Testis (tissue), 3 donors: ENCODE data around the gene ANKRD28. TPM values are rescaled to one million over a fixed set of nuclear protein-coding genes. Genes with fewer than 3 reads are reported as not detected.

Source experiments
- DNase-seq: peaks from one replicate; pipeline ENCODE4 v3.0.0-alpha.2; 2019
- H3K27ac ChIP-seq, 2 donors: fragments of 200-600 bp; sonication (generic); one replicate each; pipeline ENCODE4 v1.5.1; 2019
- H3K27me3 ChIP-seq: fragments of 200-600 bp; sonication (generic); one replicate; pipeline ENCODE4 v1.5.1; 2019
- H3K36me3 ChIP-seq: fragments of 200-600 bp; sonication (generic); one replicate; pipeline ENCODE4 v1.5.1; 2017; ENCODE audit warnings: low read depth; ENCODE audit errors: missing control alignments
- H3K4me1 ChIP-seq: fragments of 200-600 bp; sonication (generic); one replicate; pipeline ENCODE4 v1.5.1; 2019
- H3K4me3 ChIP-seq, 2 donors: fragments of 200-600 bp; sonication (generic); one replicate each; pipeline ENCODE4 v1.5.1; 2017 to 2019
- H3K9me3 ChIP-seq: fragments of 200-600 bp; sonication (generic); one replicate; pipeline ENCODE4 v1.5.1; 2017
- CTCF ChIP-seq, 3 experiments: fragments of 450-650 bp in 2 of 3; fragments of 200-600 bp in 1 of 3; sonication (generic) in 1 of 3; IDR thresholded peaks; one replicate each; pipeline ENCODE4 v1.5.1; 2016 to 2019; ENCODE audit warnings: antibody characterized with exemption in 3 of 3, mild to moderate bottlenecking in 2 of 3, moderate library complexity in 1 of 3
- POLR2A ChIP-seq: fragments of 450-650 bp; IDR thresholded peaks from one replicate; pipeline ENCODE4 v1.6.1; 2017; ENCODE audit warnings: antibody characterized with exemption, mild to moderate bottlenecking, moderate library complexity
- WGBS, 2 donors: methylation state at CpG; one replicate each; pipeline ENCODE4 v1.1.5; 2018; 5-methylcytosine and 5-hydroxymethylcytosine counted together
- intact Hi-C: fragments of 100-400 bp; cut with DNase I; formaldehyde crosslinking; loops from one replicate; pipeline ENCODE4 v1.15.1; 2023; ENCODE audit warnings: low total_unique reads
- polyA plus RNA-seq: library from polyadenylated mRNA; stranded (reverse); fragments of 350-450 nt; fragmentation: Illumina TruSeq; extraction: RNeasy Lipid Tissue Mini Kit (QIAGEN cat#74804); gene quantifications from one replicate; pipeline ENCODE4 v1.2.3, GENCODE V29; 2014; ENCODE audit warnings: low read depth, low replicate concordance; ENCODE audit not compliant: insufficient read depth
- total RNA-seq, 2 donors: library from RNA; depleted of rRNA; stranded (reverse); fragments of >200 nt; gene quantifications; one replicate each; pipeline ENCODE4 v1.2.3, GENCODE V29; 2016

The ANKRD28 gene
- total and polyA plus RNA-seq, 3 donors from 2014 or later, result 82.8 to 96.3 (median 93.8) TPM

DNA sequence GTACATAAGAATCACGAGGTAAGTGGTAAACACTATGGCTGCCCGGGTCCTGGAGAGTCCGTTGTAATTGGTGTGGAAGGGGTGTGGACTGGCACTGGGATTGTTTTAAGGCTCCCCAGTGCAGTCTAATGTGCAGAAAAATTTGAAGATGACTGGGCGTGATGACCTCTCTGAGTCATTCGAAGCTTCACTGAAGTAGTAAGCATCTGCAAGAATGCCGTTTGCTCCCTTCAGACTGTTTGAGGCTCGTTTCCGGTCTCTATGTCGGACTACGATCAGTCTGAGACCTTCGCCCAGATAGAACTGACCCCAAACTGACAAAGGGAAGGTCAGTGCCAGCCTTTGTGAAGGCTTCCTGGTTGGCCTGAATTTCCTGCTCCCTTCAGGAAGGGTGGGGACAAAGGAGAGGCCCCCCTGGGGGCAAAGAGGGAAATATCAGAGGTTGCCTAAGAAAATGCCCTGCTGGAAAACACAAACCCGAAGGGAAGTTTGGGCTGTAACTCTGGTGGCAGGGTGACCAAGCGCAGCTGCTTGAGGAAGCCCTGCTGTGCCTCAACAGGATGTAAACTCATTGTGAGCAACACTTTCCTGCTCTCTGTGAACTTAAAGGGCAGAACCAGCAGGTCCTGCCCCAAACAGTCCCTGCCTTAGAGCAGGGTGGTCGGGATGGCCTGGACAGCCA lies 161.6 kb downstream of the ANKRD28 start:
- H3K4me1 ChIP-seq, result peaks cover 40% of the 10 kb centered on the region
- 80 to 89% methylated on average over 14 of the region's 14 CpGs for WGBS, 2 donors
- DNase-seq, result no peak
- intact Hi-C loops, result loop anchor here (10.0 kb wide), 1 partner anchor 179 kb away; no protein-coding TSS in a partner anchor
- no peaks in the 10 kb centered on the region for H3K36me3 ChIP-seq
- H3K4me3 ChIP-seq, result no peak overlapping the region
- no peaks in the 10 kb centered on the region for H3K27me3 ChIP-seq
- peak overlapping the region; percentile 80 to 82 for H3K27ac ChIP-seq
- TF ChIP-seq POLR2A (no peak), CTCF (IDR thresholded peaks at IDR 0.05) (no peak)
- H3K9me3 ChIP-seq, result no peaks in the 10 kb centered on the region

- TF ChIP-seq CTCF (IDR thresholded peaks at IDR 0.05) (no peak), POLR2A (no peak)
- 52 to 54% methylated on average over 8 to 13 of the region's 13 CpGs for WGBS, 2 donors
- no peaks in the 10 kb centered on the region for H3K27me3 ChIP-seq
- H3K4me1 ChIP-seq, result peaks cover 46% of the 10 kb centered on the region
- H3K4me3 ChIP-seq, result no peak overlapping the region
- peak overlapping the region; percentile 80 to 82 for H3K27ac ChIP-seq
- no peaks in the 10 kb centered on the region for H3K36me3 ChIP-seq
- intact Hi-C loops, result loop anchor here (10.0 kb wide), 1 partner anchor 180 kb away; no protein-coding TSS in a partner anchor
- H3K9me3 ChIP-seq, result no peaks in the 10 kb centered on the region
- DNase-seq, result peak; percentile 36
Measured at GRCh38 chr3:15635121-15635661, 162.6 kb downstream of the ANKRD28 start.

DNA sequence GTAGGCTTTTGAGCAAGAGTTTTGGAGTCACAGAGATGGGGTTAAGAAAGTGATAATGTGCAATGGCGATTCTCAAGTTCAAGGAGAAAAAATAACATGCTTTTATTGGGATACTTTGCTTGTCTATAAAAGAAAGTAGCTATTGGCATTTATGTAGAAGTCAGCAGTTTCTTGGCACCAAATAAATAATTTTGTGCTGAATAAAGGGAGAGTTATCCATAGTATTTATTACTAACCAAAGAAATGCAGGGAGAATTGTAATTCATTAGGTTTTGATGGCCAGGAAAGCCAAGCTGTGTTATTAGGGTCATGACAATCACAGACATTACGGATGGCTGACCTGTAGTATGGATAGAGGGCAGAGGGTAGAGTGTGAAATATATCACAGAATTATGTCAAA lies 163.1 kb downstream of the ANKRD28 start:
- Histone ChIP-seq H3K27ac (peak overlapping the region; percentile 80 to 82), H3K9me3 (no peaks in the 10 kb centered on the region), H3K36me3 (no peaks in the 10 kb centered on the region), H3K27me3 (no peaks in the 10 kb centered on the region), H3K4me3 (no peak overlapping the region), H3K4me1 (peaks cover 48% of the 10 kb centered on the region)
- WGBS, 2 donors, result 53 to 64% methylated on average over 2 of the region's 2 CpGs
- intact Hi-C loops, result loop anchor here (10.0 kb wide), 1 partner anchor 180 kb away; no protein-coding TSS in a partner anchor
- TF ChIP-seq CTCF (IDR thresholded peaks at IDR 0.05), result no peak
- no peak for DNase-seq

GRCh38 chr3:15633766-15634598 lies 163.8 kb downstream of the ANKRD28 start:
- DNase-seq, result no peak
- H3K27ac ChIP-seq, result peak overlapping the region; percentile 80 to 82
- intact Hi-C loops, result loop anchor here (10.0 kb wide), 1 partner anchor 181 kb away; no protein-coding TSS in a partner anchor
- no peaks in the 10 kb centered on the region for H3K36me3 ChIP-seq
- no peaks in the 10 kb centered on the region for H3K9me3 ChIP-seq
- no peak for TF ChIP-seq POLR2A
- no peak for TF ChIP-seq CTCF (IDR thresholded peaks at IDR 0.05)
- 23 to 34% methylated on average over 4 of the region's 4 CpGs for WGBS, 2 donors
- H3K4me1 ChIP-seq, result peaks cover 49% of the 10 kb centered on the region
- H3K27me3 ChIP-seq, result no peaks in the 10 kb centered on the region
- no peak overlapping the region for H3K4me3 ChIP-seq
